Measurements from ENCODE around the gene PODXL.

GRCh38 chr7:131503639-131504038 is 52.8 kb downstream of the PODXL start:
- TF ChIP-seq CTCF (IDR thresholded peaks at IDR 0.05) = no peak
- no peak for TF ChIP-seq POLR2A (IDR thresholded peaks at IDR 0.05)
